ENCODE data around the gene GTF2IRD2.
"Not testable (repeated sequence)": the region's sequence is repeated elsewhere in the genome, so short reads cannot be mapped to it uniquely, and the experiment has no call there.

GTF2IRD2 gene

DNA sequence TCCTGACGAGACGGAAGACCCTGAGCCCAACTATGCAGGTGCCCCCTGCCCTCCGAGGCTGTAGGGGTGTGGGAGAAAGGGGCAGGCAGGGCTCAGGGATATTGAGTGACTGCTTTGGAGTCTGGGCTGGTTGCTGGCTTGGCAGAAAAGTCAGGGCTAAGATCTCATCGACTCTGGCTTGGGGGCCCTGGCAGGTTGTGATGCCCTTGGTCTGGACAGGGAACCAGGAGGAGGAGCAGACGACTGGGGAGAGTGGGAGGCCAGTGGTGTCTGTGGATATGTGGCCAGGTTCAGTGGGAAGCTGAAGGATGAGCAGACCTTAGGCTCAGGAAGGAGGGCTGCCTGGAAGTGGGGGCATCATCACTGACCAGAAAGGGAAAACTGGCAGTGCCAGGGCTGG is 67.8 kb downstream of the GTF2IRD2 start:
- not testable (repeated sequence) for DNase-seq

DNA sequence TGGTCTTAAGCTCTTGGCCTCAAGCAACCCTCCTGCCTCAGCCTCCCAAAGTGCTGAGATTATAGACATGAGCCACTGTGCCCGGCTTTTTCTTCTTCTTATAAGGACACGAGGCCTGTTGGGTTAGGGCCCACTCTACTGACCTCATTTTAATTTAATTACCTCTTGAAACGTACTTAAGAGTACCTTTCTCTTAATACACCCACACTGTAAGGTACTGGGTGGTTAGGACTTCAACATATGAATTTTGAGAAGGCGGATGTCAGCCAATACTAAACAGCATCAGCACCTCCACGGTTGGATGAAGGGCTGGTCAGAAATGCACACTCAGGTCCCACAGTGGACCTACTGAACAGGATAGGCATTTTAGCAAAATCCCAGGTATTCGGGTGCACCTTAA is 69.7 kb downstream of the GTF2IRD2 start:
- DNase-seq = not testable (repeated sequence)

DNA sequence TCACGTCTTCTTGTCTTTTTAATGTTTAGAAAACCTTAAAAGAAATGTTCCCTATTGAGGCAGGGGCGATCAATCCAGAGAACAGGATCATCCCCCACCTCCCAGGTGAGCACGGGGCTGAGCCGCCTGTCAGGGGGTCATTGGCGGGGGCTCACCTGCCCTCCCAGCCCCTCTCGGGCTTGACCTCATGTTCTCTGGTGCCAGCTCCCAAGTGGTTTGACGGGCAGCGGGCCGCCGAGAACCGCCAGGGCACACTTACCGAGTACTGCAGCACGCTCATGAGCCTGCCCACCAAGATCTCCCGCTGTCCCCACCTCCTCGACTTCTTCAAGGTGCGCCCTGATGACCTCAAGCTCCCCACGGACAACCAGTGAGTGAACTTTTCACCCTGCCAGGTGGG is 72.4 kb downstream of the GTF2IRD2 start:
- not testable (repeated sequence) for DNase-seq

DNA sequence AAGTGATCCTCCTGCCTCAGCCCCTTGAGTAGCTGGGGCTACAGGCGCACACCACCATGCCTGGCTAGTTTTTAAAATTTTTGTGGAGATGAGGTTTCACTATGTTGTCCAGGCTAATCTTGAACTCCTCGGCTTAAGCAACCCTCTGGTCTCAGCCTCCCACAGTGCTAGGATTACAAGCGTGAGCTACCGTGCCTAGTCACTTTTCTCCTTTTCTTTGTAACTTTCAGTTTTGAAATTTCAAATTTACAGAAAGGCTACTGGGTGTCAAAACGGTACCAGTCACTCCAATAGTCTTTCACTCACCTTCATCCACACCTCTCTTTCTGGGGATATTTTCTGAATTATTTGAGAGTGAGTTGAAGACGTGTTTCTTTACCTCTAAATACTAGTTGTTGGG is 76.3 kb downstream of the GTF2IRD2 start:
- DNase-seq = not testable (repeated sequence)

DNA sequence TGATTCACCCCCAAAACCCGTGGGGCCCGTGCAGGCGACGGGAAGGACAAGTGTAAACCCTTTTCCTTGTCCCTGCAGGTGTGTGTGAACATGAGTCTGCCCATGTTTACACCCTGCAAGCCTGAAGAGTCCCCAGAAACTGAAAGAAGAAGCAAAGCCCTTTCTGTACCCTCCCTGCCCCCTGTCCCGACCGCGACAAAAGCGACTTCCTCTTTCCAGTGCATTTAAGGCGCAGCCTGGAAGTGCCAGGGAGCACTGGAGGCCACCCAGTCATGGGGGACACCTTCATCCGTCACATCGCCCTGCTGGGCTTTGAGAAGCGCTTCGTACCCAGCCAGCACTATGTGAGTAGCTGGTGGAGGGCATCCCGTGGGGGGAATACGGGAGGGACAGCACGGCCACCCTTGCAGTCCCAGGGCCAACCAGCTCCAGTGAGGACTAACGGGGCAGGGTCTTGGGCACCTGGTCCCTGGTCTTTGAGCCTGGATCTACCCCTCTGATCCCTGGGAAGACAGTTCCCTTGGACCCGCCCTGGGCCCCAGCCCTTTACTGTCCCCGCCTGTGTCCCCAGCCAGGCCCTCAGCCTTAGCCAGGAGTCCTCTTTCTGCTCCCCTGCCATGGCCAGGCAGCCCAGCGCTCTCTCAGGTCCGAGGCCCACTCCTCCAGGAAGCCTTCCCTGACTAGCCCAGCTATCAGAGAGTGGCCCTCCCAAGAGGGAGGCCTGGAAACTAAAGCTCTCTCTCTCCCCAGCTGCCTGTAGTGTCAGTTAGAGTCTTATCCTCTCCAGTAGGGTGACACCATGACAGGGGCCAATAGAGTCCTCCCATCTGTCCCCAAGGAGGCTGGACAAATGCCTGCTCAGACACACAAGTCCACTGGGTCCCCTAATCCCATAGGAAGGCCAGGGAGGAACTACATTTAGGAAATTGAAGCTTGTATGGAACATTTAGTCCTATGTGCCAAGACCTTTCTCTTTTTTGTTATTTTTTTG is 77.3 kb downstream of the GTF2IRD2 start, which contains the start of gene NCF1:
NCF1 (plus strand) TSS at position 252 of the 991 bp plus-strand sequence; CDS start at position 273, 21 bp downstream.
- not testable (repeated sequence) for DNase-seq

DNA sequence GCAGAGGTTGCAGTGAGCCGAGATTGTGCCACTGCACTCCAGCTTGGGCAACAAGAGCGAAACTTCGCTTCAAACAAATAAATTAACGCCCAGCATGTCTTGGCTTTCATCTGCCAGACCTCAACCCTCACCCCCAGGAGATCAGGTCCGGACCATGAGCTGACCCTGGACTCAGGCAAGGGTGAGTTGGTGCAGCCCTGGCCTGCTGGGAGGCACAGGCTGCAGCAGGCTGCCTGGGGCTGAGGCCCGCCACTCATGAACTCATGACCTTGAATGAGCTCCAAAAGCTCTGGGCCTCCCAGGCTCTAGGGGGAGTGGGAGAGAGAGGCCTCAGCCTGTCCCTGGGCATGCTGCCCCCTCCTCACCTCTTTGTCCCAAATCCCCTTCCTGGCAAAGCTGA is 79.3 kb downstream of the GTF2IRD2 start:
- DNase-seq = not testable (repeated sequence)

DNA sequence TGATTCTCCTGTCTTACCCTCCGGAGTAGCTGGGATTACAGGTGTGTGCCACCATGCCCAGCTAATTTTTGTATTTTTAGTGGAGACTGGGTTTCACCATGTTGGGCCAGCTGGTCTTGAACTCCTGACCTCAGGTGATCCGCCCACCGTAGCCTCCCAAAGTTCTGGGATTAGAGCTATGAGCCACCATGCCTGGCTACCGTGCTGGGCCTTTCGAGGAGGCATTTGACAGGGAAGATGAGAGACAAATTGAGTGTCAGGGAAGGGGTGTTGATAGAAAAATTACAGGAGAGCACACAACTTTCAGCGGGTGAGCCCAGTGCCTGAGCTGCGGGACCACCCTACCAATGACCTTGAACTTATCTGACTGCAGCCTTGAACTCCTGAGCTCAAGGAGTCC is 81.3 kb downstream of the GTF2IRD2 start:
- DNase-seq = not testable (repeated sequence)

DNA sequence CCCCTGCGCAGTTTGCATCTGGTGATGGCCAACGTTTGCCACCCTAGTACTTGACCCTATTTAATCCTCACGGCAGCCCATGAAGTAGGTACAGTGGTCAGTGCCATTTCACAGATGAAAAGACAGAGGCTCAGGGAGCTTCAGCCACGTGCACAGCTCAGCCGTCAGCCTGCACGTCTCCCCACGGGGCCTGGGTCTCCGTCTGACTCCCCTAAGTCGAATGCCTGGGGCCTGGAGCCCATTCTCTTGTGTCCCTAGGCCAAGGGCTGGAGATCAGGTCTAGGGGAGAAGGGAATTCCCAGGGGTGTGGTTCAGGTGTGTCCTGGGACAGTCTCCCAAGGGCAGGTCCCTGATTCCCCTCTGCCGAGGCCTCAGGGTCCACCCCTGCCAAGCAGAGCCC is 84.4 kb downstream of the GTF2IRD2 start:
- not testable (repeated sequence) for DNase-seq

DNA sequence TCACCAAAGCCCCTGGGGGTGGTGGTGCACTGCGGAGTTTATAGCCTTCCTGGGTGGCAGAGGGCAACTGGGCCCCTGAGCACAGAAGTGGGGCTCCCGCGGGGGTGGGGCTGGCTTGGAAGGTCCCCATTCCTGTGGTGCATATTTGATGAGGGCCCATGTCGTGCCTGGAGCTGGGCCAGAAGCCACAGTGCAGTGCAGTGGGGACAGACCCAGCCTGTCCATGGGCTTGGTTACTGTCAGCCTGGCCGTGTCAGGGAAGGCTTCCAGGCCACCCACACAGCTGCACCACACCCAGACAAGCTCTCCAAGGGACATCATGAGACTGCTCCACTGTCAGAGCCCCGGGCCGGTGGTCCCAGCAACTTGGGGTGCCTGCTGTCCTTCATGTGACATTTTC is 84.9 kb downstream of the GTF2IRD2 start:
- DNase-seq = not testable (repeated sequence)

DNA sequence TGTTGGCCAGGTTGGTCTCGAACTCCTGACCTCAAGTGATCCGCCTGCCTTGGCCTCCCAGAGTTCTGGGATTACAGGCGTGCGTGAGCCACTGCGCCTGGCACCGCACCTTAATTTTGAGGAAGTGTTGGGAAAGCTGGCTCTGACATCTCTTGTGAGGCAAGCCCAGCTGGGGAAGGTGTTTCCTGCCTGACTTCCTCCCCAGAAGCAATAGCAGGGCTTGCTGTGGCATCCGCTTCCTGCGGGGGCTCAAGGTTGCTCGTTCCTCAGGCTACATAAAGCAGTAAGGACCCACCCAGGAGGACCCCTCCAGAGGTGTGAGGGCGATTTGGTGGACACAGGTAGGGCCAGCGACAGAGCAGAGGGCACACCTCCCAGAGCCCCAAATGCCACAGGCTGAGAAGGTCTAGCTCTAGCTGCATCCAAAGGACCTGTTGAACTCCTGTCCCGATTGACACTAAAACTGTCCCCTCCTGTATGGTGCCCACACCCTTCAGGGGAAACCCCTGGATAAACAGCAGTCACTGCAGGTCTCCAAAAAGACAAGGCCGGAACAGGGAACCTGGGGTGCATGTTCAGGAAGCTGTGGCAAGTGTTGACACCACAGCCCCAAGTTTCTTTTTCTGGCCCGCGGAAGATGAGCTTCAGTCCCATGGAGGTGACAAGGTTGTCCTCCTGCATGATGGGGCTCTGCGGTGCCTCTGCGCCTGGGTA is 86.0 kb downstream of the GTF2IRD2 start:
- not testable (repeated sequence) for DNase-seq

DNA sequence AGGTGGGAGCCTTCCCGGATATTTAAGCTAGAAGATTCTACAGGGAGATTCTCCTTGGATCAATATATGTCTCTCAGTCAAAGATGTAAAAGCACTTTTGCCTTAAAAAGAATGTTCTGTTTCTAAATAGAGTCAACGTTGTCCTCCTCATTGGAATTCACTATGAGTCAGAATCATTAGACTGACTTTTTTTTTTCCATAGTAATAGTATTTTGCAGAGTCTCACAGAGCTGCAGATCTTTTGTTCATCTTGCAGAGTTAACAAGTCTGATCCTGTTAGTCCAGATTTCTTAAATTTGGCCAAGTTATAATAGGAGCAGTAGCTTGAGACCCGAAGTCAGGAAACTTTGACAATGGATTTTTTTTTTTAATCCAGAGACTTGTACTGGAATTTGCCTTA is 92.4 kb downstream of the GTF2IRD2 start:
- DNase-seq = not testable (repeated sequence)

DNA sequence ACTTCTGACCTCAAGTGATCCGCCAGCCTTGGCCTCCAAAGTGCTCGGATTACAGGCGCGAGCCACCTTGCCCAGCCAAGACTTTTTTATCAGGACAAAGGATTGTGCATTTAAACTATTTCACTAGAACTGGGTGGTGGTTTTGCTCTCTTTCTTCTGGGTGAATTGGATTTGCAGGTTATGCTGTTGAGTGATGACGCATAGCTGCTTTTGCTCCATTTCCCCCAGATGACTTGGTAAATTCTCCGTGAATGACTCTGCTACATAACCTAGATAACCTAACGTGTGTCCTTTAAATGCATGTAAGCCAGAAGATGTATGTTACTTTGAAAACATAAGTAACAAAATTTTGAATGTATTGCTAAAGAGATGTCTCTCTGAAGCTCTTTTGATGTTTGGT is 93.1 kb downstream of the GTF2IRD2 start:
- DNase-seq = not testable (repeated sequence)

DNA sequence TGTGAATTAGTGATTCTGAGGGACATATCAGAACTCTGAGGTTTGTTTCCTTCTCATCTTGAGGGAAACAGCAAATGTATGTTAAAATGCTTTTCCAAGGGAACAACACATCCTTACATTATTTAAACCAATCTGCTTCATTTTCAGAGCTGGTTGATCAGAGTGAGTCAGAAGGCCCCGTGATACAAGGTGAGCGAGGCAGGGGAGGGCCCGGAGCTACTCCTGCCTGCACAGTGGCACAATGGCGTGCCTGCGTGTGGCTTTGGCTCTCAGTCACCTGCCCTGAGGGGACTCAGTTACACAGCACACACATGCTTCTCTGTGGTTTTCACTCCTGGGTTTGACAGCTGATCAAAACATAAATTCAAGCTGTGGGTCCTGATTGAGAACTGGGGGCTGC is 94.7 kb downstream of the GTF2IRD2 start:
- not testable (repeated sequence) for DNase-seq

DNA sequence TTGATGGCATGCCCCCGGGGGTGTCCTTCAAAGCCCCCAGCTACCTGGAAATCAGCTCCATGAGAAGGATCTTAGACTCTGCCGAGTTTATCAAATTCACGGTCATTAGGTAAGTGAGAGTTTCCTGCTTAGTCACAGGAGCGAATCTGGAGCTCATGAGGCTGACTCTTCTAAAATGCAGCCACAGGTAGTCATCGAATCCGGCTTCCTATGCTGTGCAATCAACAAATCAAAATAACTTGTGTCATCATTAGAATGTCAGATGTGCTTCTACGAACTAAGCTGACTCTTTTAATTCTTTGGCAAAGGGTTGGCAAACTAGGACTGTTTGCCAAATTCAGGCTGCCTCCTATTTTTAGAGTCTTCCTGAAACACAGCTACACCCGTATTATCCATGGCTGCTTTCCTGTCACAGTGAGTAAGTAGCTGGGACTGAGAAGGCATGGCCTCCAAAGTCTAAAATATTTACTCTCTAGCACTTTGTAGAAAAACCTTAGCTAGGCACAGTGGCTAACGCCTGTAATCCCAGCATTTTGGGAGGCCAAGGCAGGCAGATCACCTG is 97.4 kb downstream of the GTF2IRD2 start:
- not testable (repeated sequence) for DNase-seq
